CD4-positive, alpha-beta T cell treated with Interleukin-21 for 1 hour (primary cell): ENCODE data around the gene IAH1.
A peak's percentile ranks its signal among the peaks of the same experiment; 100 is the strongest.
"Not testable (repeated sequence)": the region's sequence is repeated elsewhere in the genome, so short reads cannot be mapped to it uniquely, and the experiment has no call there.

Experiments used
- DNase-seq: peaks from one replicate; pipeline ENCODE4 v3.0.0-alpha.2; 2020

Gene IAH1

DNA sequence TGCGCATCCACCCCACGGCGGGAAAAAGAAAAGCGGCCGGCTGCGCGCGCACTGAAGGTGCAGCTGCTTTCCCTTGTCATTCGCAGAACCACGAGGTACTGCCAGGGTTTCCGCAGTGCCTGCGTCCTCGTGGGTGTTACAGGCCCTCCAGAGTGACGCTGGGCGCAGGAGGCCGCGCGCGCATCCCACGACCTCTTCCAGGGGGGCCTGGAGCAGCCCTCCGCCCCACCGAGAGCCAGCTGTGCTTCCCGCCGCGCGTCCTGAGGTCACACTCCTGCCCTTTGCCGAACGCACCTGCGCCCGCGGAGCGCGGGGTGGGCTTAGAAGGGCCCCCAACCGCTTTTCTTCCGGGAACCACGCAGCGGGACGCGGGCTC is 378 bp upstream of the IAH1 start:
- peak; percentile 79 for DNase-seq

DNA sequence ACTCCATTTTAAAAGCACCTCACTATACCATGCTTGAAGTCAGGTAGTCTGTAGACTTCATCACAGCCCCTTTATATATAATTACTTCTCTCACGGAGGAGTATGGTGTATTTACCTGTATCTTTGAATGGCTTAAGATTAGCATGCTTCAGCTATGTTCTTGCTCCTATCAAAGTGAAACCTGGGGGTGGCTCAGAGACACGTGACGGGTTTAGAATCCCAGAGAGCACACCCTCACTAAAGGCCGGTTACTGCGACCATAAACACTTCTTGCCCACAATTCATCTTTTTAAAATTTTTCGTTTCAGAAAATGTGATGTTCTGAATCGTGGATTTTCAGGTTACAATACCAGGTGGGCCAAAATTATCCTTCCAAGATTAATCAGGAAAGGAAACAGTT is 3.6 kb downstream of the IAH1 start:
- DNase-seq, result no peak

DNA sequence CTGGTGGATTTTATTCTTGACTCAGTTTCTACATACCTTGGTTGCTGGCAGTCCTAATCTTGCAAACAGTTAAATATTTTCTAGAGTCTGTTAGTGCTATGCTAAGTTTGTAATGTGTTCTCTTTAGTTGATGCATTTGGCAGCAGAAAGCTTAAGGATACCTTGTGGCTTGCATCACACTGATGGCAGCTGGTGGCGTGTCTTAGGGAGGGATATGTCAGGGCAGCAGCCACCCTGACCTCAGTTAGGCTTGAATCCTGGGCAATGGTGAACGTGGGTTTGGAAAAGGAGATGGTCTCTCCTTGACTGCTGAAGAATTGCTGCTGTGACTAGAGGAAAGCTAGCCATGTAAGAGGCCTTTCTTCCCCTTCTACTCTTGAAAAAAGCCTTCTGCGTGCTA is 4.2 kb downstream of the IAH1 start:
- DNase-seq, result no peak

DNA sequence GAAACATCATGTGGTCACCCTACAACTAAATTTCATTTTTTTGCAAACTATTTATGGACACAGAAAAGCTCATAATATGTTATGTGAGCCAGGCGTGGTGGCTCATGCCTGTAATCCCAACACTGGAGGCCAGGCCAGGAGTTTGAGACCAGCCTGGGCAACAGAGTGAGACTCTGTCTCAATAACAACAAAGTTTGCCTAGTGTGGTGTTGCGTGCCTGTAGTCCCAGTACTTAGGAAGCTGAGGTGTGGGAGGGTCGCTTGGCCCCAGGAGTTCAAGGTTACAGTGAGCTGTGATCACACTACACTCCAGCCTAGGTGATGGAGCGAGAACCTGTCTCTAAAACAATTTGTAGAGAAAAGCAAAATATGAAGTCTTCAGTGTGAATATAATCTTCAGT is 5.8 kb downstream of the IAH1 start:
- DNase-seq, result no peak

DNA sequence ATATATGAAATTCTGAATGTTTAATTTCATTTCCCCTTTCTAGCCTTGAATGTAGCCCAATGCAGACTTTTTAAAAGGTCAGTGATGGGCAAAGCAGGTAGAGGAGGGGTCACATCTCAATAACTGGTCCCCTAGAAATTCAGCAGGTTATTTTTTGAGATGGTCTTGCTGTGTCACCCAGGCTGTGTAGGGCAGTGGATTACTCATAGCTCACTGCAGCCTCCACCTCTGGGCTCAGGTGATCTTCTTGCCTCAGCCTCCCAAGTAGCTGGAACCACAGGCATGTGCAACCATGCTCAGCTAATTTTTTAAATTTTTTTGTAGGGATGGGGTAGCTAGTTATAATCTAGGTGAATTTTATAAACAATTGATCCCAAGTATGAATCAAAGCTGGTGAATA is 8.8 kb downstream of the IAH1 start:
- no peak for DNase-seq

DNA sequence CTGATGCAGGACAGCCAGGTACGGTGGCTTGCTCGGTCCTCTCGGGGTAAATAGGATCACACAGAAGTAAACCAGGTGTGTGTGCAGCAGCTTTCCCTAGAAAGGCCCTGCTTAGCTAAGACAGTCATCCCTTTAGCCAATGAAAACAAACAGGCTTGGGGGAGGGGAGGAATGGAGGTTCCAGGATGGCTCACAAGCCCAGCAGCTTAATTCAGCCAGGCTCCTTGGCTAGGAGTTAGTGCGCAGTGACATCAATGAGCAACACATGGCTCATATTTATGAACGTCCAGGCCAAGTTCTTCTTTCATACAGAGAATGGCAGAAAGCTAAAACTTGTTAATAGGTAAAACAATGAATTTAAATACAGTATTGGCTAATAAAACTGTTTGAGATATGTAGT is 10.2 kb downstream of the IAH1 start:
- DNase-seq, result no peak

DNA sequence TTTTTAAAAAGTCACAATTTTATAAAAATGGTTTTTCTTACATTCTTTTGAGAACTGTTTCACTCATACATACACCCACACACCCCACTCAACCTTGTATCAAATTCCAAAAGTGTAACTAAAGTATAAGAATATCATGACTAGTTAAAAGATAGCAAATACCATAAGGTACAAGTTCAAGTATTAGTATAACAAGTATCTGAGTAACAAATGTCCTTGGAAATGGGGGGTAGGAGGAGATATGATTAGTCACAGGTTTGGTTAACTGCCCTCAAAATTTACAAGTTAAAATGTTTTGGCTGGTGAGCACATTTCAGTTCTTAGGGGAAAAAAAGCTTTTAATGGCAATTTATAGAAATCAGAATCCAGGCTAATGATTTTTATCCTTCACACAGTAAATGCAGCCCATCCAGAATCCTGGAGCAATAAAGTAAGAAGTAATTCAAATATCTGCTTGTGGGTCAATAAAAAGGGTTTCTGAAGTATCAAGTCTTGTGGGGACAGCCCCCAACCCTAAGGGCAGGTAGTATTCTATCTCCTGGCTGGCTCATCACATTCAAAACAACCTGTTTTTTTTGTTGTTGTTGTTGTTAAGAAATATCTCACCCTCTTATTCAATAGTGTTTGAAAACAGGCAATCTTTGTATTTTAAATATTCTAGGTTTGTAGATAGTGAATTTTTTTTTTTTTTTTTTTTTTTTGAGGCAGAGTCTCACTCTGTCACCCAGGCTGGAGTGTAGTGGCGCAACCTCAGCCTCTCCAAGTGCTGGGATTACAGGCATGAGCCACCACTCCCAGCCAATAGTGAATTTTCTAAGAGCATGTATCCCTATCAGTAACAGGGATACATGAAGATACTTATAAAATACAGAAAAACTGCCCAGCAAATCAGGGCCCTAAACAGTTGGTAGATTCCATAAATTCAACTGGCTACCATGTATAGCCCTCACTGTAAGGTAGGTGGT is 14.5 kb downstream of the IAH1 start:
- DNase-seq, result no peak

DNA sequence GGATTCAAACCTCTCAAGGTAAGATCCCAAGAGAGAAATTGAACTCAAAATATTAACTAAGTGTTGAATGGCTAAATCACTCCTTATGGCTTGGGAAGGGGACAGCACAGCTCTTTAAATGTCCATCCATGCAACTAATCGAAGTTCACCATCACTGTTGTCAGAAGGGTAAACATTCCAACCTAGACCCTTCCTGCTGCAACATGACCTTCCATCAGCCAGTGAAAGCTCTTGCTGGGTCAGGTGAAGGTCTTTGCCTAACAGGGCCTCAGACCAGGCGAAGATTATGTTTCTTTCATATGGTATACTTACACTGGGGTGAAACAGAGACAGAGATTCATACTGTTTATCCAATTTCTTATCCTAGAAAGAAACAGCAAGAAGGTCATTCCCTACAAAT is 16.4 kb downstream of the IAH1 start:
- no peak for DNase-seq

DNA sequence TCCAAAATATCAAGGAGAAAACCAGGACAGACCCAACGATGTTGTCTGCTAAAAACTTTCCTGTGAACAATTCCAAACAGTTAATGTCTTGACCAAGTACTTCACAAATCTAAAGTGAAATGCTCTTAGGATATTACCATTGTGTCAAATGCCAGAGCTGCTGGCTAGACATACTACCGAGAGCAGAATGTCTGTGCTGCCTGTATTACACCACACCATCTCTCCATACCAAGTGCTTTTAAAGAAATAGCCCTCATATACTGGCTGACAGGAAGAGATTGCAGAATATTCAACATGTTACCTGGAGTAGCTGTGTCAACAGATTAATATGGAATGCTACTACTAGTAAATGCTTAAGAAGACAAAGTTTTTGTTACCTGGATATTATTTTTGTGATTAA is 18.6 kb downstream of the IAH1 start:
- DNase-seq, result no peak

DNA sequence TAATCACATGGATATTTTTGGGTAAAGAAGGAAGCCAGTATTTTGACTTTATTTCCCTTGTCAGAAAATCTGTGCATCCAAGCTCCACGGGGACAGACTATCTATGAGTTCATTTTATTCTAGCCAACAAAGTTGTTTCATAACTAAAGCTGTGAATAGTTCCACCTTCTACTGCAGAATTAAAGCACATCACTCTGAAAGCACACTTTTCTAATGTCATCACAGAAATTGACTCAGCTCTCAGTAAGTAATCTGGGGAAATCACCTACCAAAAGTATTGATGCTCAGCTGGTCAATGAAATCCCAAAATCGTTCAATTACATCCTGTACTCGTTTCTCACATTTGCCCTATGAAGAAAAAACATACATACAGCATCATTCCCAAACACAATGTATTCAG is 19.1 kb downstream of the IAH1 start:
- no peak for DNase-seq

DNA sequence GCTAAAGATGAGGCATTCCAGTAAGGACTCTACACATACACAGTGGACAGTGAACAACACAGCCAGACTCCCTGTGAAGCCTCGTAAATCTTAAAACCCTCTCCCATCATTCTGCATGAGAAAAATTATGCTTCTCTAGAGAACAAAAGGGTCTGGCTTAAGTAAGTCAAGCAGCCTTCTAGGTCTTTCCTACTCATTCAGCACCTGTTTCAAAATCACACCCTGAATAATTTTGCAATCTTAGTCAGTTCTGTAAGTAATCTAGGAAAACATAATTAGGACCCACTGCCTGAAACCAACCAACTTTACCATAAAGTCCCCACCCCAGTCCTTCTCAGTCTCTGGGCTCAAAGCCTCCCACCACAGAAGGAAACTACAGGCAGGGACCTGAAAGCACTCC is 19.7 kb downstream of the IAH1 start:
- DNase-seq, result no peak

DNA sequence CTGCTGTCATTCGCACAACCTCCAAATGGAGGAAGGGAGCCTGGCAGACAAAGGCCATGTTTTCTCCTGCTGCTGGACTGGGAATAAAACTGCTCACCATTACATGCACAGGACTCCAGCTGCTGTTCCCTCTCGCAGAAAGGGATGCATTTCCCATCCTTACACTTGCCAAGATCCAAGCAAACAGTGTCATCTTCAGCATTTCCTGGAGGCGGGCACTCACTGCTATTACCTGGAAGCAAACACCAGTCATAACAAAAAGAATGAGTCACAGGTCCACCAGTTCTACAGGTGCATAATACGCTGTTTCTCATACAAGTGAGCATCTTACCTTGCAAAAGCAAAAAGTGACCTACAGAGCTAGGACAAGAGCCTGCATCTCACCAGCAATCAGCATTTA is 22.7 kb downstream of the IAH1 start:
- DNase-seq, result no peak

DNA sequence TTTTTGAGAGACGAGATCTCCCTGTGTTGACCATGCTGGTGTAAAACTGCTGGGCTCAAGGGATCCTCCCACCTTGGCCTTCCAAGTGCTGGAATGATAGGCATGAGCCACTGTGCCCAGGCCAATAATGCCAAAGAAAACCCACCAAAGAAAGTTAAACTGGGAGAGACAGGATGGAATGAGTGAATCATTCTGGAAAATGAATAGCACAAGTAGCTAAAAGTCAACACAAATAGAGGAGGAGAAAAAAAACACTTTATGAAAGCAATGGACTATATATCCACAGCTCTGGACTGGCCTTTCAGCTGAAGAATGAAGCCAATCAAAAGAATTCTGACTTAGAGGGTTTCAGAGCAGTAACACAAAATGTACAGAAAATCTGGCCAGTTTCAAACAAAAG is 23.9 kb downstream of the IAH1 start:
- DNase-seq, result no peak

DNA sequence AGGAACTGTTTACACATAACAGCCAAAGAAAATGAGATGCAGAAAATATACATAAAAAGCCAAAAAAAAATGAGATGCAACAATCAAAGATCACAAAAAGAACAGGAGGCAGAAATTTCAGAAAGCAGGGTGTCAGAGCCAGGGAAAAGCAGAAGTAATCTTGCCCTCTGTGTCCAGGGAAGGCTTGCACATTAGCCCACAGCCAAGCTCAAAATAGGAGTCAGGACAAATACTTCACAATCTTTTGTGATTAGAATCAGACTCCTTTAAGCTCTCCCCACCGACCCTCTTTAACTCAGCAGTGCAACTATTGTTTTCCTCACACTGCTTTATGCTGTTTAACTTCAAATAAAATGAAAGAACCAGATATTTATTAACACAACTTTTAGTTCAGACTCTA is 34.6 kb downstream of the IAH1 start:
- no peak for DNase-seq

DNA sequence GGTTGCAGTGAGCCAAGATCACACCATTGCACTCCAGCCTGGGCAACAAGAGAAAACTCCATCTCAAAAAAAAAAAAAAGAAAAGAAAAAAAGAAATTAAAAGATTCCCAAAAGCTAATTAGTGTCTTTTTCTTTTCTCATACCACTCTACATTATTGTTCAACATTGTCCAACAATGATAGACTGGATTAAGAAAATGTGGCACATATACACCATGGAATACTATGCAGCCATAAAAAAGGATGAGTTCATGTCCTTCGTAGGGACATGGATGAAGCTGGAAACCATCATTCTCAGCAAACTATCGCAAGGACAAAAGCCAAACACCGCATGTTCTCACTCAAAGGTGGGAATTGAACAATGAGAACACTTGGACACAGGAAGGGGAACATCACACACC is 39.6 kb downstream of the IAH1 start:
- not testable (repeated sequence) for DNase-seq

DNA sequence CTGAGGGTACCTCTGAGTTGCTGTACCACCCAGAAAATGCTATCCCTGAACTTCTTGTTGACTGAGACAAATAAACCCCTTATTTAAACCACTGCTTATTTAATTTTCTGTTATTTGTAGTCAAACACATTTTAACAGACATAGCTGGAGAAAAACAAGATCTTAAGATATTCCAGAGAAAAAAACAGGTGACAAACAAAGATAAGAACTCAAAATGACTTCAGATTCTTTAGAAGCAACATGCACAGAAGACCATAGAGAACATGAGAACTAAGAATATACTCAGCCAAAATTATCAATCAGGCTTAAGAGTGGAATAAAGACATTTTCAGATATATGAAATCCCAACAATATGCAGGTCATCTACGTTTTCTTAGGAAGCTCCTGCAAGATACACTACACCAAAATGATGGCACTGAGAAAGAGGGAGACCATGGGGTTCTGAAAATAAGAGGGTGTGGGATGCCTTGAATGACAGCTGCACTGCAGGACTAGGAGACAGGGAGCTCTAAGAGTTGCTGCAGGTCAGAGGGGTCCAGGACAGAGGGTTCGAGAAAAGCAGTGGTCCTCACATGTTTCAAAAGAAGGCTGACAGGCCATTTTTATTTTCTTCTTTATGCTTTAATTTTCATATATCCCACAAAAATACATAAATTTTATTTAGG is 42.9 kb downstream of the IAH1 start:
- DNase-seq, result no peak

DNA sequence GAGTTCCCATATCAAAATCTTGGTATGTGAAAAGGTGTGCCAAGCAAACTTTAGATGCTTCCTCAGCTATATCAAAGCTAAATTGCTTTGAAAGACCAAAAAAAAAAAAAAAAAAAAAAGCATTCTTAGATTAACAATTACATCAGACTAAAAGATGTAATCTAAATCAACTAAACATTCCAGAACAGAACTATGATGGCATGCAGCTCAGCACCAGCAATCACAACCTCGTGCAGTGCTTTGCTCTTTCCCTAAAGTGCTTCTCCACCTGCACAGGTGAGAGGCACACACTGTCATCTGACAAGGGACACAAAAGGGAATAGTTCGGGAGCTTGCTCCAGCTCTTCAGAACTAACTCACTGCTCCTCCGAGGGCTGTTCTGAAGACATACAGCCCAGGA is 43.8 kb downstream of the IAH1 start:
- DNase-seq, result no peak

DNA sequence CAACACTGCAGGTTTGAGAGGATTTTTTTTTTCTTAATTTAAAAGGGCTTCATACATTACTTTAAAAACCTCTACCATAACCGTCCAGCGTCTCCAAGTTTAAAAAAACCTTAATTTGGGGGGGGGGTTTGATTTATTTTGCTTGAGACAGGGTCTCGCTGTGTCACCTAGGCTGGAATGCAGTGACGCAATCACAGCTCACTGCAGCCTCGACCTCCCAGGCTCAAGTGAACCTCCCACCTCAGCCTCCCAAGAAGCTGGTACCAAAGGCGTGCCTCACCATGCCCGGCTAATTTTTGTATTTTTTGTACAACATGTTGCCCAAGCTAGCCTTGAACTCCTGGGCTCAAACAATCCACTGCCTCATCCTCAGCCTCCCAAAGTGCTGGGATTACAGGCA is 44.4 kb downstream of the IAH1 start:
- DNase-seq, result no peak

DNA sequence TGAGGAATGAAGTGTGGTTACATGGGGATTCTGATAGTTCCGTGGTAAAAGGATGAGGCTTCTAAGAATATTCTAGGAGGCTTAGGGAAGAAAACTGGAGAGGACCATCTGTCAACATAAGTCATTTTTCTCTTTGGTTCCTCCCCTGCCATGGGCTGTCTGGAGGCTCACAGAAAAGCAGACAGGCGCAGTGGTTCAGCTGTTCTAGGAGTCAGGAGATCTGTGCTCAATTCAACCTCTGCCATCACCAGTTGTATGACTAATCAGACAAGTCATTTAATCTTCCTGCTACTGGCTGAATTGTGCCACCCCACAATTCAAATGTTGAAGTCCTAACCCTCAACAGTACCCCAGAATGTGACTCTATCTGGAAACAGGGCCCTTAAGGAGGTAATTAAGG is 44.9 kb downstream of the IAH1 start:
- no peak for DNase-seq

DNA sequence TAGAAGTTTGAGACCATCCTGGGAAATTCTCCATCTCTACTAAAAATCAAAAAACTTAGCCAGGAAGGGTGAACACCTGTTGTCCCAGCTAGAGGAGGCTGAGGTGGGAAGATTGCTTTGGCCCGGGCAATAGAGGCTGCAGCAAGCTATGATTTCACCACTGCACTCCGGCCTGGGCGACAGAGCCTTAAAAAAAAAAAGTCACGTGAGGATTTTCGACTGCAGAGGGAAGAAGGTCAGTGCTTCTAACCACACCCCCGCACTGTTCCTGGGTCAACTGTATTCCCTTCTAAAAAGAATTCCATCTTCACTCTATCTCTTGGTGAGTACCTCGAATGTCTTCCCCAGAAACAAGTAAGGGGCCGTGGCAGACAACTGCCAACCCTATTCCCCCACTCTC is 49.9 kb downstream of the IAH1 start:
- no peak for DNase-seq

DNA sequence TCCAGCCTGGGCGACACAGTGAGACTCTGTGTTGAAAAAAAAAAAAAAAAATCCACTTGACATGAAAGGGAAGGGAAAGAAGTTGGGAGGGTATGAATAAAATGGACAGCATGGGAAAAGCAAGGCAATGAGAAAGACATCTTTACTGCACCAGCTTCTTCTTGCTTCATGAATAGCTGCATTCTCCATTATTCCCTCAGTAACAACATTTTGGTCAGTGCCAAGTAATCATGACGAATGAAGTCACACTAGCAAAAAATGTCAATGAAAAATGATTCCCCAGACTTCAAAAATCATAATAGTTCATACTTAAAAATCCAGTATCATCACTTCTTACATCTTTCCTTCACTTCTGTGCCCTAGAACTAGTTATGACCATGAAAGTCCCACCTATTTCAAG is 50.9 kb downstream of the IAH1 start:
- no peak for DNase-seq

DNA sequence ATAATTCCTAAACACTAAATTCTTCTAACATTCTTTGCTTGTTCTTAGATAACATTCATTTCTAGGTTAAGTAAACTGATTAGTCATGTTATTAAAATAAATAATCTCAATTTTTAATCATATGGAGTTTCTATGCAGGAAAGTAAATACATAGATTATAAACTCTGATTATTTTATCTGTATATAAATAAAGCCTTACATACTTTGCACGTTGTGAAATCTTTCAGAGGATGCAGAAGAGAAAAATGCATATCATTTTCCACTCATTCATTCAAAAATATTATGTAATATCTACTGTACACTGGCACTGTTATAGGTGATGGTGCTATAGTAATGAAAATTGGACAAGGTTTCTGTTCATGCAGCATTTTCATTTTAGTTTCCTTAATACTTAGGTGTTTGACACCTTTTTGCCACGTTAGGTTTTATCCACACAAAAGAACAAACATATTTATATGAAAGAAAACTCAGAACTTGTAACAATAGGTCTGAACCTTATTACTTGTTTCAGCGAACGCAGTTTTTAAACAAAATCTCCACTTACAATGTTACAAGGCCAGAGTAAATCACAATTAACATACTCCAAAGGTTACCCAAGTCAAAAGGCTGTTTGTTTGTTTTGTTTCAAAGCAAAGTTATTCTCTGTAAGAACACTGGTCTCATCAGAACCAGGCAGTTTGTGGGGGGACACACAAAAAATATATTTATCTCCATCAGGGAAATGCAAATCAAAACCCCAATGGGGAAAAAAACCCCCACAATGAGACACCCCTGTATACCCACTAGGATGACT is 53.8 kb downstream of the IAH1 start:
- DNase-seq, result no peak

DNA sequence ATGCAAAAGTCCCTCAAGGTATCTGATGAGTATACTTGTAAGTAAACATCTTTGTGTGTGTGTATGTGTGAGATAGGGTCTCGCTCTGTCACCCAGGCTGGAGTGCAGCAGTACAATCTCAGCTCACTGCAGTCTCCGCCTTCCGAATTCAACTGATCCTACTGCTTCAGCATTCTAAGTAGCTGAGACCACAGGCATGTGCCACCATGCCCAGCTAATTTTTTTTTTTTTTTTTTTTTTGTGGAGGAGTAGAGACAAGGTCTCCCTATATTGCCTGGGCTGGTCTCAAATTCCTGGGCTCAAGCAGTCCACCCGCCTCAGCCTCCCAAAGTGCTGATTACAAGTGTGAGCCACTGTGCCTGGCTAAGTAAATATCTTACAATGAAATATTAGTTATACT is 58.1 kb downstream of the IAH1 start:
- DNase-seq, result no peak

DNA sequence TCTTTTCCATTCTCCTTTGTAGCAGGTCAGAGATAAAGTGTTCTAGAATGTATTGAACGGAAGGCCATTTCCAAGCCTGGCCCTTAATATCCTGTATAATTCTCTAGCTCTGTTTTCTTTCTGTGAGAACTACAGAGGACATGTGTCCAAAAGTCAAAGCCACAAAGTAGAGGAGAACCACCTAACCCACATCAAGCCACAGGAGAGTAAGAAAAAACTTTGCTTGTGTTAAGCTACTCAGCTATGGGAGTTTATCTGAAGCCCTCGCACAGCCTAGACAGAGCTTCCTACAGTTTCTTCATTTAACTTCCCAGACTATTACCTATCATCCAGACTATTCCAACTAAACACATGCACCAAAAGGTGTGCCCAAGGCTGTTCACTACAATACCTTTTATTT is 59.3 kb downstream of the IAH1 start:
- no peak for DNase-seq
